Ureter (tissue), 1 donor: ENCODE data around the gene MYOD1. TPM values are rescaled to one million over a fixed set of nuclear protein-coding genes. Genes with fewer than 3 reads are reported as not detected.

Experiments
- DNase-seq: peaks from one replicate; pipeline ENCODE4 v3.0.0-alpha.2; 2020; ENCODE audit warnings: low spot score
- total RNA-seq: library from RNA; stranded (reverse); gene quantifications from one replicate; pipeline ENCODE4 v1.2.4, GENCODE V29; 2023
- donor health status: DM: yes; HTN: yes; CAD: no.

Gene MYOD1
- total RNA-seq = not detected

DNA sequence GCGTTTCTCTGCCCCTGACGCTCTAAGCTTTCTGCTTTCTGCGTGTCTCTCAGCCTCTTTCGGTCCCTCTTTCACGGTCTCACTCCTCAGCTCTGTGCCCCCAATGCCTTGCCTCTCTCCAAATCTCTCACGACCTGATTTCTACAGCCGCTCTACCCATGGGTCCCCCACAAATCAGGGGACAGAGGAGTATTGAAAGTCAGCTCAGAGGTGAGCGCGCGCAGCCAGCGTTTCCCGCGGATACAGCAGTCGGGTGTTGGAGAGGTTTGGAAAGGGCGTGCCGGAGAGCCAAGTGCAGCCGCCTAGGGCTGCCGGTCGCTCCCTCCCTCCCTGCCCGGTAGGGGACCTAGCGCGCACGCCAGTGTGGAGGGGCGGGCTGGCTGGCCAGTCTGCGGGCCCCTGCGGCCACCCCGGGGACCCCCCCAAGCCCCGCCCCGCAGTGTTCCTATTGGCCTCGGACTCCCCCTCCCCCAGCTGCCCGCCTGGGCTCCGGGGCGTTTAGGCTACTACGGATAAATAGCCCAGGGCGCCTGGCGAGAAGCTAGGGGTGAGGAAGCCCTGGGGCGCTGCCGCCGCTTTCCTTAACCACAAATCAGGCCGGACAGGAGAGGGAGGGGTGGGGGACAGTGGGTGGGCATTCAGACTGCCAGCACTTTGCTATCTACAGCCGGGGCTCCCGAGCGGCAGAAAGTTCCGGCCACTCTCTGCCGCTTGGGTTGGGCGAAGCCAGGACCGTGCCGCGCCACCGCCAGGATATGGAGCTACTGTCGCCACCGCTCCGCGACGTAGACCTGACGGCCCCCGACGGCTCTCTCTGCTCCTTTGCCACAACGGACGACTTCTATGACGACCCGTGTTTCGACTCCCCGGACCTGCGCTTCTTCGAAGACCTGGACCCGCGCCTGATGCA, at the start of gene MYOD1:
Gene MYOD1, plus strand, starts transcription at position 544 of the 910 bp plus-strand sequence. Its CDS starts 212 bp downstream, at position 756.
- no peak for DNase-seq

GRCh38 chr11:17672469-17672868, 46.9 kb upstream of the MYOD1 start:
- DNase-seq = no peak

GRCh38 chr11:17673951-17674350, 45.4 kb upstream of the MYOD1 start:
- no peak for DNase-seq

GRCh38 chr11:17682848-17683247, 36.5 kb upstream of the MYOD1 start:
- no peak for DNase-seq

- DNase-seq = no peak
These were observed 35.8 kb upstream of the MYOD1 start for GRCh38 chr11:17683377-17684161.

- no peak for DNase-seq
These were observed 34.8 kb upstream of the MYOD1 start for GRCh38 chr11:17684550-17684949.

DNA sequence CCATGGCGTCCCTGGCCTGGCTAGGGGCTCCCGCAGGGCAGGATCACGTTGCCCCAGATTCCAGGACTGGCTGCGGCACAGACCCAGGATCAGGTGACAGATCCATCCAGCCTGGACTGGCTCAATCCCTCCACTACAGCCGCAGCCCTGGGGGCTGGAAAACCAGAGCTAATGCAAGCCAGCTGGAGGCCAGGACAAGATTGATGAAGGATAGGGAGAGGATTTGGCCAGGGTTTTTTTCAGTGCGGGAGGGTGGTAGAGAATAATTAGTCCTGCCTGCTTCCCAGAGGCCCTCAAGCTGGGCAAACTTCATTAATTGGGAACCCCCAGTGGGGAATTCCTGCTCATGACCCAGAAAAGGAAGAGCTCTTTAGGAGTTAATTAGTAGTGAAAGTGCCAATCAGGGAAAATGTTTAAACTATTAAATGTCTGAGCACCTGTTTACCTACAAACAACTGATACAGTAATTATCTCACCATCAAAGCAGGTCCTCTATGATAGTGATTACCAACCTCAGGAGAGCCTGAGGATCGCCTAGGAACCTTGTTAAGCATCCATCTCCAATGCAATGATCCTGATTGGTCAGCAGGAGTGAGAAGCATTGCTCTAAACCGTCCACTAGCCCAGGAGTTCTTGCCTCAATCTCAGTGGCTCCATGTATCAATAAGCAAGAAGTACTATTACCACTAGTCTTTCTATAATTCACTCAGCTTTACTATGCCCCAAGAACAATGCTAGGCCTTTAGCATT, 33.0 kb upstream of the MYOD1 start:
- no peak for DNase-seq

- DNase-seq = no peak
These were observed 31.3 kb upstream of the MYOD1 start for GRCh38 chr11:17687946-17688670.

GRCh38 chr11:17691550-17691949, 27.8 kb upstream of the MYOD1 start:
- DNase-seq = no peak

DNA sequence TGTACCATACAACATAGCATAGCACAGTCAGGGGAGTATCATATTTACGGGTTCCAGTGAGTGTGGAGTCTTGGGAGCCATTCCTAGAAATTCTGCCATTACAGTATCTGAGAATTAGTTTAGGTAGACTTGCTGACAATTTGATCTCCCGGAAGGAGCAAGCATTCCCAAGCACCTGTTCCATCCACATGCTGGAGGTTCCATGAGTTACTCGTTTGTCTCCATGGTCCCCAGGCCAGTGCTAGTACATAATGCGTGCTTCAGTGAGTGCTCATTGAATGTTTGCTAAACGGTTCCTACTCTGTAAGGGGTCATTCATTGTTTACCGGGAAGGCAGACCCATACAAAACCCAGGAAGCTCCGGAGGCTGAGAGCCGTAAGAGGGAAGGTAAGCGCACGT, 27.4 kb upstream of the MYOD1 start:
- DNase-seq = no peak

DNA sequence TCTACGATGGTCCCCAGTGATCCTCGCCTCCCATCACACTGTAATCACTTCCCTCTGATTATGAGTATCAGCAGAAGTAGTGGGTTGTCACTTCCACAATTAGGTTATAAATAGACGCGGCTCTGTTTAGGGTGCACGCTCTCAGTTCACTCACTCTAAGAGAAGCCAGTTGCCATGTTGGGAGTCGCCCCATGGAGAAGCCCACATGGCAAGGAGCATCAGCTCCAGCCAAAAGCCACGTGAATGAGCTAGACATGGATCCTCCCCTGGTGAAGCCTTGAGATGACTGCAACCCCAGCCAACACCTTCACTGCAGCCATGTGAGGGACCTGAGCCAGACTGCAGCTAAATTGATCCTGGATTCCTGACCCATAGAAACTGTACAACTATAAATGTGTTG, 26.4 kb upstream of the MYOD1 start:
- DNase-seq = no peak

DNA sequence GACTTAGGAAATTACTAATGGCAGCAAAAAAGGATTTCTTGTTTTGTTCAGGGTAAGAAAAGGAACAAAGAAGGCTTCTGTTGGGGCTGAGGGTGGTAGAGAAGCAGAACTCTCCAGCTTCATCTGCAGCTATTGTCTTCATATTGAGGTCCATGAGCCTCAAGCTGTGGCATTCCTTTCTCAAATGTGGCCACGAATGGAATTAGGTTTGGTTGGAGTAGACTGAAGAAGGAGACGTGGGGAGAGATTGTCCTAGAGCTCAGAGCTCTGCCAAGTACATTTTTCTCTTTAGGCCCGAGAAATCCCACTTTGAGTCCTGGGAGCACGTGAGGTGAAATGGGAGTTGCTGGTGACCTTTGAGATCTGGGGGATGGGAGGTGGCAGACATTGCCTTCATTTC, 25.8 kb upstream of the MYOD1 start:
- DNase-seq = no peak

GRCh38 chr11:17694494-17695110, 24.8 kb upstream of the MYOD1 start:
- no peak for DNase-seq

GRCh38 chr11:17695454-17696441, 23.6 kb upstream of the MYOD1 start:
- no peak for DNase-seq

- no peak for DNase-seq
These were observed 22.6 kb upstream of the MYOD1 start for GRCh38 chr11:17696741-17697140.

- DNase-seq = no peak
These were observed 22.0 kb upstream of the MYOD1 start for GRCh38 chr11:17697175-17697949.

DNA sequence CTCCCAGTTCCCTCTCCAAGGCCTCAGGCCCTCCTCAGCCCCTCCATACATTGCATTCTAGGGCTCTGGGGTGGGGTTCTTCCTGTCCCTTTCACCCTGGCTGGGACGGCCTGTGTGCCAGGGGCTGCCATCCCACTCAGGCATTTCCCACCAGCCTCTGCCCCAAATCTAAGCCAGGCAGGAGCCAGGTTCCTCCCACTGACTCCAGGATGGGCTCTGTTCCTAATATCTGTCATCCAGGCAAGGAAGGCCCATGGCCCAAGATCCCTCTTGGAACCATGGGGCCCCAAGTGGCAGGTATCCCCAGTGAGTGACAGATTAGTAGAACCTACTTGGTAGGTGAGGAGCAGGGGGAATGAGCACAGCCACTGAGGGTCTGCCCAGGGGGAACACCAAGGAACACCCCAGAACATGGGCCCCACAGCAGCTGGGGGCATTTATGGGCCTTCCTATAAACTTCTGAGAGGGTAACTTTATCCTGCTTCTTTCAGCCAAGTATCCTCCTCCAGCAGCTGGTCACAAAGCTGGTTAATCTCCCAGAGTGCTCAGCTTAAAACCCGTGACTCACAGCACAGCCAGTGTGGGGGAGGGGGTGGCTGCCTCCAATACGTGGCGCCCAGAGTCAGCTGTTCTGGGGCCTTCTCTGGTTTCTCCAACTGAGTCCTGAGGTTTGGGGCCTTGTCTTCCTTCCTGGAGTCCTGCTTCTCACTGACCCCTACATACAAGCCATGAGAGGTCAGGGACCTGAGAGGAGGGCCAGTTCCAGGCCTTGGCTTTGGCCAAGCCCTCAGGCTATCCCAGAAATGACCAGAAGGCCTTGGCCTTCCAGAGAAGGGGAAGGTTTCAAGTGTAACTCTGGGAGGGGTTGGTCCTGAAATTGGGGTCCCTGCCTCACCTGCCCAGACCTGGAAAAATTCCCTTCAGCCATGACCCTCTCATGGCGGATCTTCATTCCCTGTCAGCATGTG, 19.9 kb upstream of the MYOD1 start:
- no peak for DNase-seq

DNA sequence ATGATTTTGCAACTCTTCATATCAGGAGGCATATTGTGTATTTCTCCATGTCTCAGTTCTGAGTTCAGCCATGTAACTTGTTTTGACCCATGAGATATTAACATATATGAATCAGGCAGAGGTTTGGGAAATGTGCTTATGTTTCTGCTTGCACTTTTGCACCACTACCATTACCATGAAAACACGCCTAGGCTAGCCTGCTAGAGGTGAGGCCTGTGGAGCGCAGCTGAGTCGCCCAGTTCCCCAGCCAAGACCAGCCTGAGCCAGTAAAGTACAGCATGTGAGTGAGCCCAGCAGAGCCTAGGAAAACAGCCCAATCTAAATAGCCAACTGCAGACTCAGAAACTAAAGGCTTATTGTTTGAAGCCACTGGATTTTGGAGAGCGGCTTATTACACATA, 18.4 kb upstream of the MYOD1 start:
- no peak for DNase-seq
